K562 (cell line): ENCODE data around the gene SELENOI. TPM values are rescaled to one million over a fixed set of nuclear protein-coding genes. Genes with fewer than 3 reads are reported as not detected.
"Not testable (repeated sequence)": the region's sequence is repeated elsewhere in the genome, so short reads cannot be mapped to it uniquely, and the experiment has no call there.

ENCODE experiments used
- ATAC-seq: fragments of 200-7000 bp; cut with Tn5 transposase; 3 replicates; pipeline ENCODE4 v1.9.1; 2020; ENCODE audit warnings: moderate library complexity
- BruUV-seq: library from RNA; stranded (reverse); fragments of 400-500 nt; replicated peaks from 2 replicates; lab custom pipeline; 2021; lab: Mats Ljungman, UMichigan
- CTCF ChIA-PET: fragments of 300-600 bp; formaldehyde crosslinking; extraction: SDS; loops from one replicate; lab custom pipeline; 2021; ENCODE audit warnings: low intra/inter-chr PET ratio; lab: Yijun Ruan, JAX
- POLR2A ChIA-PET: fragments of 300-600, 350-650 bp; sonication (Branson Sonifier 250); formaldehyde crosslinking; extraction: SDS; loops from one replicate; lab custom pipeline; 2021; ENCODE audit warnings: antibody characterized with exemption, inconsistent platforms; lab: Yijun Ruan, JAX
- DNase-seq, 4 experiments: peaks; one replicate each; pipeline versions ENCODE4 v3.0.0 to v3.0.0-alpha.2; 2011 to 2018; ENCODE audit warnings: low spot score in 3 of 4, mixed read lengths in 3 of 4; ENCODE audit errors: extremely low read depth in 1 of 4
- FAIRE-seq: peaks from 2 replicates; lab custom pipeline; 2011; peaks lifted over from hg19 to GRCh38; lab: Jason Lieb, UNC
- H2AFZ ChIP-seq: 2 replicates; pipeline ENCODE4 v1.6.0; 2011; ENCODE audit warnings: low read depth, low read length, control low read depth, inconsistent platforms
- H3K27ac ChIP-seq: fragments of 200-600 bp; 3 replicates; pipeline ENCODE4 v1.8.0; 2011; ENCODE audit warnings: low read depth, mild to moderate bottlenecking, control low read depth, inconsistent platforms, low read length, moderate library complexity, mixed read lengths; ENCODE audit errors: extremely low read depth
- H3K27me3 ChIP-seq, 2 experiments: fragments of 300-600 bp in 1 of 2; 2 replicates in 1 of 2; 3 replicates in 1 of 2; pipeline versions ENCODE4 v1.6.0 to v1.8.0; 2011; ENCODE audit warnings: inconsistent platforms in 2 of 2, low read length in 2 of 2, mild to moderate bottlenecking in 1 of 2, mixed read lengths in 1 of 2, moderate library complexity in 1 of 2; ENCODE audit not compliant: control insufficient read depth in 2 of 2, insufficient read depth in 2 of 2
- H3K36me3 ChIP-seq: fragments of 300-600 bp; 3 replicates; pipeline ENCODE4 v1.8.0; 2011; ENCODE audit warnings: mild to moderate bottlenecking, low read length, inconsistent platforms; ENCODE audit not compliant: control insufficient read depth, insufficient read depth
- H3K4me1 ChIP-seq, 2 experiments: fragments of 200-600 bp in 1 of 2; replicated peaks in 1 of 2; 2 replicates in 1 of 2; 3 replicates in 1 of 2; pipeline versions ENCODE4 v1.5.1 to v1.8.0; 2011; ENCODE audit warnings: inconsistent platforms in 2 of 2, low read length in 2 of 2, mild to moderate bottlenecking in 1 of 2, mixed read lengths in 1 of 2, moderate library complexity in 1 of 2; ENCODE audit not compliant: control insufficient read depth in 2 of 2, insufficient read depth in 2 of 2
- H3K4me2 ChIP-seq: 2 replicates; pipeline ENCODE4 v1.6.1; 2011; ENCODE audit warnings: low read length, control low read depth, inconsistent platforms, mixed read lengths; ENCODE audit not compliant: insufficient read depth
- H3K4me3 ChIP-seq: fragments of 200-600 bp; sonication (generic), shearing (Covaris generic); 2 replicates; pipeline ENCODE4 v1.5.1; 2016; ENCODE audit warnings: control low read depth, inconsistent platforms
- H3K79me2 ChIP-seq: fragments of 200-600 bp; 3 replicates; pipeline ENCODE4 v1.8.0; 2011; ENCODE audit warnings: low read length, inconsistent platforms; ENCODE audit not compliant: control insufficient read depth, insufficient read depth
- H3K9ac ChIP-seq, 2 experiments: 2 replicates each; pipeline versions ENCODE4 v1.6.0 to v1.6.1; 2011; ENCODE audit warnings: low read depth in 2 of 2, low read length in 2 of 2, control low read depth in 1 of 2, inconsistent platforms in 1 of 2, mild to moderate bottlenecking in 1 of 2, mixed read lengths in 1 of 2; ENCODE audit not compliant: insufficient read depth in 1 of 2
- H3K9me1 ChIP-seq: one replicate; pipeline ENCODE4 v1.6.0; 2011; ENCODE audit warnings: inconsistent platforms, mild to moderate bottlenecking, low read length, moderate library complexity; ENCODE audit not compliant: control insufficient read depth, insufficient read depth
- H3K9me3 ChIP-seq: replicated peaks from 2 replicates; pipeline ENCODE4 v1.5.1; 2011; ENCODE audit warnings: low read depth, low read length, inconsistent platforms; ENCODE audit not compliant: control insufficient read depth, insufficient read depth
- H4K20me1 ChIP-seq: replicated peaks from 2 replicates; pipeline ENCODE4 v1.6.1; 2011; ENCODE audit warnings: low read length, inconsistent platforms, mixed read lengths; ENCODE audit not compliant: control insufficient read depth, insufficient read depth
- BDP1 ChIP-seq: IDR thresholded peaks from 3 replicates; pipeline ENCODE4 v1.6.1; 2011; ENCODE audit not compliant: insufficient read length, insufficient read depth
- DMBX1 ChIP-seq: fragments of 250-450 bp; sonication (Bioruptor Pico); IDR thresholded peaks from 2 replicates; pipeline ENCODE4 v1.8.0; 2022; ENCODE audit warnings: inconsistent platforms, mild to moderate bottlenecking, moderate library complexity, borderline replicate concordance
- DPF2 ChIP-seq: fragments of 450-650 bp; IDR thresholded peaks from 2 replicates; pipeline ENCODE4 v1.6.1; 2016
- GTF2E2 ChIP-seq: fragments of 200-800 bp; sonication (Bioruptor generic); IDR thresholded peaks from 2 replicates; pipeline ENCODE4 v1.6.1; 2016; ENCODE audit warnings: missing genetic modification characterization, missing compliant biosample characterization
- POLR2AphosphoS2 ChIP-seq: IDR thresholded peaks from 2 replicates; pipeline ENCODE4 v1.6.1; 2012; ENCODE audit warnings: low read length, improper control_type of control experiment
- SRSF7 ChIP-seq: fragments of 200-400 bp; formaldehyde crosslinking; optimal IDR thresholded peaks from 2 replicates; pipeline ENCODE3; 2017; ENCODE audit warnings: mild to moderate bottlenecking, low read depth, low read length
- THRAP3 ChIP-seq: fragments of 450-650 bp; IDR thresholded peaks from 2 replicates; pipeline ENCODE4 v1.6.1; 2016; ENCODE audit warnings: mild to moderate bottlenecking, inconsistent platforms, borderline replicate concordance
- ZNF354B ChIP-seq: fragments of 250-450 bp; sonication (Bioruptor Pico); IDR thresholded peaks from 2 replicates; pipeline ENCODE4 v1.4.0; 2020
- WGBS: fragments of 100-300 bp; shearing (Covaris generic); methylation state at CpG from one replicate; pipeline ENCODE4 v1.1.6; 2016; ENCODE audit warnings: low coverage, mixed read lengths; ENCODE audit not compliant: insufficient coverage; ENCODE audit errors: missing lambda C conversion rate; 5-methylcytosine and 5-hydroxymethylcytosine counted together
- in situ Hi-C: fragments of 300-500 bp; cut with MboI; formaldehyde crosslinking; loops from 4 replicates; pipeline ENCODE4 v1.15.0; 2018; ENCODE audit warnings: inconsistent platforms, mixed read lengths
- intact Hi-C: fragments of 100-400 bp; cut with micrococcal nuclease; formaldehyde crosslinking; loops from 2 replicates; pipeline ENCODE4 v1.14.2; 2022
- polyA plus RNA-seq, 8 experiments: library from polyadenylated mRNA; depleted of rRNA in 4 of 8; stranded (reverse) in 5 of 8; unstranded in 3 of 8; fragments of >200 nt; fragmentation: Nextera tagmentation in 2 of 8; fragmentation: Illumina TruSeq in 1 of 8; extraction: Ambion mirVana in 2 of 8; extraction: Trizol in 1 of 8; gene quantifications; 2 replicates each; pipeline versions ENCODE4 v1.2.1 to v1.2.3, GENCODE V29; 2011 to 2014; ENCODE audit warnings: inconsistent platforms in 1 of 8, missing spikeins in 1 of 8
- total RNA-seq, 7 experiments: library from RNA; depleted of rRNA in 6 of 7; stranded (reverse); fragments of >200 nt in 6 of 7; fragmentation: Illumina TruSeq in 2 of 7; extraction: Trizol in 2 of 7; gene quantifications; 2 replicates each; pipeline versions ENCODE4 v1.2.1 to v1.2.3, GENCODE V29; 2011 to 2021; ENCODE audit warnings: low replicate concordance in 1 of 7
- TF ChIP-seq, protein P1 (sequence below): fragments of 450-650 bp; IDR thresholded peaks from 2 replicates; pipeline ENCODE4 v1.6.1; 2016; ENCODE audit warnings: low read depth

Gene SELENOI
- total and polyA plus RNA-seq, 9 of the 15 experiments (the other 6 are each of a cell fraction or from before 2014, with no cell fraction given): 9.6 to 46.9 (median 24.4) TPM

DNA sequence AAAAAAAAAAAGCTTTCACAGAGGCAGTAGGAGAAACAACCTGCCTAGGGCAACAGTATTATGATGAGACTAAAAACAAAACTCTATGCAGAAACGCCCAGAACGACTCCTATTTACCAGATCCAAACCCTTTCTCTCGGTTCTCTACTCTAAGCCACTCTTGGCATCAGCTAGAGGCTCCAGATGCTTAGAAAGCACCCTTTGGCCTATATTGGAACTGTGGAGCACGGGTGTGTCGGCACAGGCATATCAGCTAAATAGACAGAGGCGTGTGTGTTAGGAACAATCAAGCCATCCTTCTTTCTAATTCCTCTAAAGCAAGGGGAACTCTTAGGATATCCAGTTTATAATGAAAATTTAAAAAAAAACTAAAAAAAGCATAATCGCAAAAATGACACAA lies 40.8 kb upstream of the SELENOI start:
- H3K4me1 ChIP-seq, H3K27ac ChIP-seq, BruUV-seq, H3K9me3 ChIP-seq, CTCF ChIA-PET, H2AFZ ChIP-seq, H3K9ac ChIP-seq, H3K4me2 ChIP-seq, in situ Hi-C loops, H3K4me3 ChIP-seq, H4K20me1 ChIP-seq, H3K9me1 ChIP-seq, intact Hi-C loops, H3K36me3 ChIP-seq, ATAC-seq, DNase-seq, FAIRE-seq, H3K79me2 ChIP-seq: not testable (repeated sequence)
- POLR2A ChIA-PET: interaction anchor here (1.0 to 1.4 kb wide), 2 partner anchors 14 to 15 kb away, joined by 3 to 4 read pairs; no protein-coding TSS in a partner anchor
- H3K27me3 ChIP-seq: peaks cover 18 to 40% of the 10 kb centered on the region in 2 experiments
- WGBS: 6% methylated on average over 7 of the region's 7 CpGs

DNA sequence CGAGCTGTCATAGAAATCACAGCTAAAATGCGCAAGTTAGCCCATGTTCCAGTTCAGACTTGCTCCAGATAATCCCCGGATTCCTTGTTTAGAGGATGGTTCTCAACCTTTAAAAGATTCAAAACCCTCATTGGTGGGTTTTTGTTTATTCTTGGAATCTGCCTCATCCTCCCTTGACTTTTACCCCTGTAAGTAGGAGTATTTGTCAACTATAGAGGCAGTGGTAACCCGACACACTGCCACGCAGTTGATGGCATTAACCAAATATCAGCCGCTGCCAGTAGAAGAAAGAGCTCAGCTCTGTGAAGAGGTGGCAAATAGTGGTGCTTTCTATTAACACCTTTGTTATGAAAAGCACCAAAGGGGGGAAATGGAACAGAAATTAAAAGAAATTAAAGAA lies 40.4 kb upstream of the SELENOI start:
- Histone ChIP-seq H3K36me3 (no peaks in the 10 kb centered on the region), H3K4me1 (no peaks in the 10 kb centered on the region), H3K9ac (no peak overlapping the region), H2AFZ (no peak overlapping the region), H3K4me2 (no peak overlapping the region), H3K9me1 (no peaks in the 10 kb centered on the region), H4K20me1 (no peaks in the 10 kb centered on the region), H3K4me3 (no peak overlapping the region), H3K27ac (no peak overlapping the region), H3K79me2 (no peaks in the 10 kb centered on the region), H3K27me3 (peaks cover 18 to 44% of the 10 kb centered on the region in 2 experiments), H3K9me3 (no peaks in the 10 kb centered on the region)
- intact Hi-C loops: no loop called here
- in situ Hi-C loops: no loop called here
- POLR2A ChIA-PET: interaction anchor here (0.5 to 1.4 kb wide), 3 partner anchors 13 to 77 kb away, joined by 3 to 4 read pairs (median 3); no protein-coding TSS in a partner anchor
- BruUV-seq: no TSS peak
- WGBS: 17% methylated on average over 6 of the region's 6 CpGs
- FAIRE-seq (no peak), ATAC-seq (no peak), DNase-seq (no peak)
- CTCF ChIA-PET: no interaction called here
- no peak for TF ChIP-seq ZNF354B
- TF ChIP-seq DMBX1: no peak
- TF ChIP-seq POLR2AphosphoS2: no peak
- no peak for TF ChIP-seq GTF2E2 (tag)
- TF ChIP-seq BDP1: no peak
- no peak for TF ChIP-seq DPF2
- TF ChIP-seq, protein P1, sequence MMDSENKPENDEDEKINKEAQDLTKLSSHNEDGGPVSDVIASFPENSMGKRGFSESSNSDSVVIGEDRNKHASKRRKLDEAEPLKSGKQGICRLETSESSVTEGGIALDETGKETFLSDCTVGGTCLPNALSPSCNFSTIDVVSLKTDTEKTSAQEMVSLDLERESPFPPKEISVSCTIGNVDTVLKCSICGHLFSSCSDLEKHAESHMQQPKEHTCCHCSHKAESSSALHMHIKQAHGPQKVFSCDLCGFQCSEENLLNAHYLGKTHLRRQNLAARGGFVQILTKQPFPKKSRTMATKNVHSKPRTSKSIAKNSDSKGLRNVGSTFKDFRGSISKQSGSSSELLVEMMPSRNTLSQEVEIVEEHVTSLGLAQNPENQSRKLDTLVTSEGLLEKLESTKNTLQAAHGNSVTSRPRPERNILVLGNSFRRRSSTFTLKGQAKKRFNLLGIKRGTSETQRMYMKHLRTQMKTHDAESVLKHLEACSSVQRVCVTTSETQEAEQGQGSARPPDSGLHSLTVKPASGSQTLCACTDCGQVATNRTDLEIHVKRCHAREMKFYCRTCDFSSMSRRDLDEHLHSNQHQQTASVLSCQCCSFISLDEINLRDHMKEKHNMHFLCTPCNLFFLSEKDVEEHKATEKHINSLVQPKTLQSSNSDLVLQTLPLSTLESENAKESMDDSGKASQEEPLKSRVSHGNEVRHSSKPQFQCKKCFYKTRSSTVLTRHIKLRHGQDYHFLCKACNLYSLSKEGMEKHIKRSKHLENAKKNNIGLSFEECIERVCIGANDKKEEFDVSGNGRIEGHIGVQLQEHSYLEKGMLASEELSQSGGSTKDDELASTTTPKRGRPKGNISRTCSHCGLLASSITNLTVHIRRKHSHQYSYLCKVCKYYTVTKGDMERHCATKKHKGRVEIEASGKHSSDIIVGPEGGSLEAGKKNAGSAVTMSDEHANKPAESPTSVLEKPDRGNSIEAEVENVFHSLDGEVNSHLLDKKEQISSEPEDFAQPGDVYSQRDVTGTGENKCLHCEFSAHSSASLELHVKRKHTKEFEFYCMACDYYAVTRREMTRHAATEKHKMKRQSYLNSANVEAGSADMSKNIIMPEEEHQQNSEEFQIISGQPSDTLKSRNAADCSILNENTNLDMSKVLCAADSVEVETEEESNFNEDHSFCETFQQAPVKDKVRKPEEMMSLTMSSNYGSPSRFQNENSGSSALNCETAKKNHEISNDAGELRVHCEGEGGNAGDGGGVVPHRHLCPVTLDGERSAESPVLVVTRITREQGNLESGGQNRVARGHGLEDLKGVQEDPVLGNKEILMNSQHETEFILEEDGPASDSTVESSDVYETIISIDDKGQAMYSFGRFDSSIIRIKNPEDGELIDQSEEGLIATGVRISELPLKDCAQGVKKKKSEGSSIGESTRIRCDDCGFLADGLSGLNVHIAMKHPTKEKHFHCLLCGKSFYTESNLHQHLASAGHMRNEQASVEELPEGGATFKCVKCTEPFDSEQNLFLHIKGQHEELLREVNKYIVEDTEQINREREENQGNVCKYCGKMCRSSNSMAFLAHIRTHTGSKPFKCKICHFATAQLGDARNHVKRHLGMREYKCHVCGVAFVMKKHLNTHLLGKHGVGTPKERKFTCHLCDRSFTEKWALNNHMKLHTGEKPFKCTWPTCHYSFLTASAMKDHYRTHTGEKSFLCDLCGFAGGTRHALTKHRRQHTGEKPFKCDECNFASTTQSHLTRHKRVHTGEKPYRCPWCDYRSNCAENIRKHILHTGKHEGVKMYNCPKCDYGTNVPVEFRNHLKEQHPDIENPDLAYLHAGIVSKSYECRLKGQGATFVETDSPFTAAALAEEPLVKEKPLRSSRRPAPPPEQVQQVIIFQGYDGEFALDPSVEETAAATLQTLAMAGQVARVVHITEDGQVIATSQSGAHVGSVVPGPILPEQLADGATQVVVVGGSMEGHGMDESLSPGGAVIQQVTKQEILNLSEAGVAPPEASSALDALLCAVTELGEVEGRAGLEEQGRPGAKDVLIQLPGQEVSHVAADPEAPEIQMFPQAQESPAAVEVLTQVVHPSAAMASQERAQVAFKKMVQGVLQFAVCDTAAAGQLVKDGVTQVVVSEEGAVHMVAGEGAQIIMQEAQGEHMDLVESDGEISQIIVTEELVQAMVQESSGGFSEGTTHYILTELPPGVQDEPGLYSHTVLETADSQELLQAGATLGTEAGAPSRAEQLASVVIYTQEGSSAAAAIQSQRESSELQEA: no peak
- TF ChIP-seq SRSF7: no peak
- TF ChIP-seq THRAP3: no peak
